Measurements from ENCODE around the gene MFSD6L. TPM values are rescaled to one million over a fixed set of nuclear protein-coding genes. Genes with fewer than 3 reads are reported as not detected.

Gene MFSD6L
- 0.92 TPM for total RNA-seq

- no peak for DNase-seq
Measured at GRCh38 chr17:8798846-8799569, at the start of gene MFSD6L. Gene MFSD6L, minus strand, starts transcription at chr17:8799365. Its CDS starts 245 bp downstream, at chr17:8799120.

- DNase-seq: no peak
Measured at GRCh38 chr17:8847891-8848290, 48.7 kb upstream of the MFSD6L start.

GRCh38 chr17:8846768-8847211, 47.6 kb upstream of the MFSD6L start:
- peak; percentile 44 for DNase-seq

GRCh38 chr17:8844229-8845218, 45.4 kb upstream of the MFSD6L start:
- DNase-seq: no peak

- peak; percentile 48 for DNase-seq
Measured at GRCh38 chr17:8843344-8843743, 44.2 kb upstream of the MFSD6L start.

- no peak for DNase-seq
Measured at GRCh38 chr17:8841844-8842243, 42.7 kb upstream of the MFSD6L start.

GRCh38 chr17:8839410-8839935, 40.3 kb upstream of the MFSD6L start:
- no peak for DNase-seq

GRCh38 chr17:8838551-8839095, 39.5 kb upstream of the MFSD6L start:
- DNase-seq: no peak

- DNase-seq: no peak
Measured at GRCh38 chr17:8837563-8838075, 38.5 kb upstream of the MFSD6L start.

GRCh38 chr17:8836821-8837562, 37.8 kb upstream of the MFSD6L start:
- DNase-seq: no peak

- DNase-seq: no peak
Measured at GRCh38 chr17:8835631-8836364, 36.6 kb upstream of the MFSD6L start.

- DNase-seq: no peak
Measured at GRCh38 chr17:8835106-8835505, 35.9 kb upstream of the MFSD6L start.

GRCh38 chr17:8832711-8833352, 33.7 kb upstream of the MFSD6L start:
- DNase-seq: no peak

GRCh38 chr17:8831234-8831849, 32.2 kb upstream of the MFSD6L start:
- DNase-seq: no peak

- no peak for DNase-seq
Measured at GRCh38 chr17:8830141-8830540, 31.0 kb upstream of the MFSD6L start.

- no peak for DNase-seq
Measured at GRCh38 chr17:8829036-8829941, 30.1 kb upstream of the MFSD6L start.

GRCh38 chr17:8828517-8828875, 29.3 kb upstream of the MFSD6L start:
- no peak for DNase-seq

- no peak for DNase-seq
Measured at GRCh38 chr17:8826808-8827435, 27.8 kb upstream of the MFSD6L start.

Data from tongue (tissue), 2 donors.